Measurements from ENCODE around the gene PKD2L2.

Gene PKD2L2
- long read RNA-seq = 0 reads

- H3K27me3 ChIP-seq (ENCODE audit: insufficient read depth, poor library complexity, severe bottlenecking) = no peaks in the 10 kb centered on the region
- no peak for DNase-seq (ENCODE audit: low read depth in 1 of 2, low spot score in 1 of 2)
- H3K27ac ChIP-seq (replicated peaks) = no peak within 1 kb of the TSS
- no peak within 1 kb of the TSS for H3K4me3 ChIP-seq (replicated peaks; ENCODE audit: insufficient read depth, low read length)
- no peak for TF ChIP-seq REST (IDR thresholded peaks at IDR 0.05; ENCODE audit: insufficient replicate concordance, low read depth)
- no peak for TF ChIP-seq CTCF (IDR thresholded peaks at IDR 0.05; ENCODE audit: insufficient read depth, low read length)
- TF ChIP-seq POLR2AphosphoS5 (IDR thresholded peaks at IDR 0.05; ENCODE audit: low read depth) = no peak
- no peak for TF ChIP-seq SPI1 (IDR thresholded peaks at IDR 0.05; ENCODE audit: borderline replicate concordance, low read depth)
- TF ChIP-seq GABPA (IDR thresholded peaks at IDR 0.05; ENCODE audit: low read depth) = no peak
These were observed at the start of gene PKD2L2 for GRCh38 chr5:137888863-137889759. Gene PKD2L2 (plus strand): TSS chr5:137889457. CDS start chr5:137889492, 35 bp downstream.

GRCh38 chr5:137842296-137842695 lies 47.0 kb upstream of the PKD2L2 start:
- TF ChIP-seq POLR2AphosphoS5 (IDR thresholded peaks at IDR 0.05; ENCODE audit: low read depth) = no peak
- no peak for TF ChIP-seq SPI1 (IDR thresholded peaks at IDR 0.05; ENCODE audit: borderline replicate concordance, low read depth)
- no peak for TF ChIP-seq CTCF (IDR thresholded peaks at IDR 0.05; ENCODE audit: insufficient read depth, low read length)
- no peak for DNase-seq (ENCODE audit: low read depth in 1 of 2, low spot score in 1 of 2)
- Histone ChIP-seq H3K27ac (replicated peaks) (no peak overlapping the region), H3K27me3 (ENCODE audit: insufficient read depth, poor library complexity, severe bottlenecking) (no peaks in the 10 kb centered on the region), H3K4me3 (replicated peaks; ENCODE audit: insufficient read depth, low read length) (no peak overlapping the region)

- Histone ChIP-seq H3K27me3 (ENCODE audit: insufficient read depth, poor library complexity, severe bottlenecking) (no peaks in the 10 kb centered on the region), H3K4me3 (replicated peaks; ENCODE audit: insufficient read depth, low read length) (no peak overlapping the region), H3K27ac (replicated peaks) (no peak overlapping the region)
- TF ChIP-seq SPI1 (IDR thresholded peaks at IDR 0.05; ENCODE audit: borderline replicate concordance, low read depth) (no peak), REST (IDR thresholded peaks at IDR 0.05; ENCODE audit: insufficient replicate concordance, low read depth) (no peak), GABPA (IDR thresholded peaks at IDR 0.05; ENCODE audit: low read depth) (no peak), POLR2AphosphoS5 (IDR thresholded peaks at IDR 0.05; ENCODE audit: low read depth) (no peak), CTCF (IDR thresholded peaks at IDR 0.05; ENCODE audit: insufficient read depth, low read length) (no peak)
- DNase-seq (ENCODE audit: low read depth in 1 of 2, low spot score in 1 of 2) = no peak
These were observed 45.5 kb upstream of the PKD2L2 start for GRCh38 chr5:137843676-137844299.

Data from HL-60 (cell line).